Measurements from ENCODE around the gene NUMB.

DNA sequence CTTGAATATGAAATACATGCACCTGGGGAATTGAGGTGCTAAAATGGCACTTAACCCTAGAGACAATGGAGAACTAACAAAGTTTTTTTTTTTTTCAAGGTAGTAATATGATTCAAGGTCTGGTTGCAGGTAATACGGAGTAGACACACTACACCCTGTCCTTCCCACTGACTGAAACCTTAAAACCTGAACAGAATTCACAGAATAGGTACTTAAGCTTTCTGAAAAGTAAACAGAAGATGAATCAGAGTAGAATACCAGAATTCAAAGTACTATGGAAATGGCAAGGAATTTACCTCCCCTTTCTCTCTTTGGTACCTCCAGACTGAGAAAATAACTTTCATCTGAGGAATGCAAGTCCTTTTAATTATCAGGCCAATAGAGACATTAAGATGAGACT lies 133.8 kb downstream of the NUMB start:
- no peak for TF ChIP-seq EP300 (IDR thresholded peaks at IDR 0.05)
- TF ChIP-seq, protein P1, sequence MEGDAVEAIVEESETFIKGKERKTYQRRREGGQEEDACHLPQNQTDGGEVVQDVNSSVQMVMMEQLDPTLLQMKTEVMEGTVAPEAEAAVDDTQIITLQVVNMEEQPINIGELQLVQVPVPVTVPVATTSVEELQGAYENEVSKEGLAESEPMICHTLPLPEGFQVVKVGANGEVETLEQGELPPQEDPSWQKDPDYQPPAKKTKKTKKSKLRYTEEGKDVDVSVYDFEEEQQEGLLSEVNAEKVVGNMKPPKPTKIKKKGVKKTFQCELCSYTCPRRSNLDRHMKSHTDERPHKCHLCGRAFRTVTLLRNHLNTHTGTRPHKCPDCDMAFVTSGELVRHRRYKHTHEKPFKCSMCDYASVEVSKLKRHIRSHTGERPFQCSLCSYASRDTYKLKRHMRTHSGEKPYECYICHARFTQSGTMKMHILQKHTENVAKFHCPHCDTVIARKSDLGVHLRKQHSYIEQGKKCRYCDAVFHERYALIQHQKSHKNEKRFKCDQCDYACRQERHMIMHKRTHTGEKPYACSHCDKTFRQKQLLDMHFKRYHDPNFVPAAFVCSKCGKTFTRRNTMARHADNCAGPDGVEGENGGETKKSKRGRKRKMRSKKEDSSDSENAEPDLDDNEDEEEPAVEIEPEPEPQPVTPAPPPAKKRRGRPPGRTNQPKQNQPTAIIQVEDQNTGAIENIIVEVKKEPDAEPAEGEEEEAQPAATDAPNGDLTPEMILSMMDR (IDR thresholded peaks at IDR 0.05) = no peak
